HG02571 (cell line): ENCODE measurements around the gene DAP.
"Not testable (repeated sequence)": the region's sequence is repeated elsewhere in the genome, so short reads cannot be mapped to it uniquely, and the experiment has no call there.

Experiments
- ATAC-seq: cut with Tn5 transposase; IDR thresholded peaks from one replicate; pipeline ENCODE4 v1.9.1; 2021; ENCODE audit warnings: mild to moderate bottlenecking, moderate library complexity; ENCODE audit not compliant: unreplicated experiment

The DAP gene

GRCh38 chr5:10675177-10675700 lies 85.8 kb downstream of the DAP start:
- ATAC-seq, result no peak

DNA sequence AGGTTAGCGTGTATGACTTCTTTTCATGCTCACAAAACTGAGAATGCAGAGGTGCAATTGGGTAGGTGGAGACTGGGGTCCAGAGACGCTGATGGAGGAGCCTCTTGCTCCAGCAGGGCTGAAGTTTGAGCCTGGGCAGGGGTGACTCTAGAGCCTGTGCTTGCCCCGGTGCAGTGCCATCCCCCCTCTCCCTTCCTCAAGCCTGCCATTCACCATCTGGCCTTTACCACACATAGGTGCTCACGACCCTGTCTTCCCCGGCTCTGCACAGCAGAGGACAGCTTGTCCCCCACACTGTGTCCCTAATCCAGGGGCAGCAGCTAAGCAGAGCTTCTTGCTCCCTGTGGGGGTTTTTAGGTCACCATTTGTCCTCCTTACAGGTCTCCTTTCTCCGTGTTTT lies 86.5 kb downstream of the DAP start:
- ATAC-seq, result no peak

DNA sequence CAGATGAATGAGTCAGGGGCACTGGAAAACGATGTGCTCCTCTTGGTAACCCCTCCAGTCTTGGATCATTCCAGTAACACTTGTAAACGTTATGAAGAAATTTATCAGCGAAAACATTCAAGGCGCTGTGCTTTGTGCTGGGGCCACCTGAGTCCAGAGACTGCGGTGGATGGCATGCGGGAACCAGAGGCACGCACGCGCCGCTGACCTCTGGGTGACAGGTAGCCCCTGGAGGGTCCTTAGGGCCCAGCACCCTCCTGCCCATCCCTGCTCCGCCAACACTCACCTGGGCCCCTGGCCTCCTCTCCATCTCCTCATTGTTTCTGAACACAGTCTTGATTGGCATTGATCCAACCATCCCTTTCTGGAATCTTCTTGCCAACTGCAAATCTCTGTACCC lies 86.9 kb downstream of the DAP start:
- no peak for ATAC-seq

GRCh38 chr5:10673407-10673806 lies 87.6 kb downstream of the DAP start:
- no peak for ATAC-seq

- no peak for ATAC-seq
These were observed 88.0 kb downstream of the DAP start for GRCh38 chr5:10673017-10673389.

DNA sequence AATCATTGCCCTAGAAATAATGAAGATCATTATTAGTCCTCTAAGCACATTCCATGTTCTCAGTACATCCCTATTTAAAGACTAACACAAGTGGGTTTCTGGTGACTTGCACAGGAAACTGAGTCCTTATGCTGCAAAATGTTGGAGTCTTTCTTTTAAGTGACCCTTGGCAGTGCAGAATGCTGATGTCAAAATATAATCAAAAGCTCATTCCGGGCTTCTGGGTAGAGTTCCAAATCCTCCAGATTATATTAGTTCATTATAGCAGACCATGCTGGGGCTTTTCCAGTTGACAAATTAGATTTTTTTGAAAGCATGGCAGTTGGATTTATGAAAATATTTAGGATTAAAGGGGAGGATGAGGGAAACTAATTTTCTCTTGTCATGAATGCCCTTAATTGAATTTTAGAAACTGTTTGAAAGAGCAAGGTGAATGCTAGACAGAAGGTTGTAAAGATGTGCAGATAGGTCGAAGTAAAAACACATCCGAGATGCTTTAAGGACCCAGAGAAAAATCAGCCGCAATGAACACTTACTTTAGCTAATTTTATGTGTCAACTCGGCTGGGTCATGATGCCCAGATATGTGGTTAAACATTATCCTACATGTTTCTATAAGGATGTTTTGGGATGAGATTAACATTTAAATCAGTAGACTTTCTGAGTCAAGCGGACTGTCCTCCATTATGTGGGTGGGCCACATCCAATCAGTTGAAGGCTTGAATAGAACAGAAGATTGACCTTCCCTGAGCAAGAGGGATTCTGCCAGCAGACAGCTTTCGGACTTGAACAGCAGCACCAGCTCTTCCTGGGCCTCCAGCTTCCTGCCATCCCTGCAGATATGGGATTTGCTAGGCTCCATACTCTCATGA lies 88.7 kb downstream of the DAP start:
- no peak for ATAC-seq

- no peak for ATAC-seq
These were observed 89.7 kb downstream of the DAP start for GRCh38 chr5:10671041-10672008.

DNA sequence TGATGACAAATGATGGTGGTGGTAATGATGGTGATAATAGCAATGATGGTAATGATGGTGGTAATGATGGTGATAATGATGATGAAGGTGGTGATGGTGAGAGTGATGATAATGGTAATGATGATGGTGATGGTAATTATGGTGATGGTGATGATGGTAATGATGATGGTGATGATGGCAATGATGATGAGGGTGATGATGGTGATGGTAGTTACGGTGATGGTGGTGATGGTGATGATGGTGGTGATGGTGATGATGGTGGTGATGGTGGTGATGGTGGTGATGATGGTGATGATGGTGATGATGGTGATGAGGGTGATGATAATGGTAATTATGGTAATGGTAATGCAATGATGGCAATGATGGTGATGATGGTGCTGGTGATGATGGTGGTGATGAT lies 91.1 kb downstream of the DAP start:
- ATAC-seq, result no peak

DNA sequence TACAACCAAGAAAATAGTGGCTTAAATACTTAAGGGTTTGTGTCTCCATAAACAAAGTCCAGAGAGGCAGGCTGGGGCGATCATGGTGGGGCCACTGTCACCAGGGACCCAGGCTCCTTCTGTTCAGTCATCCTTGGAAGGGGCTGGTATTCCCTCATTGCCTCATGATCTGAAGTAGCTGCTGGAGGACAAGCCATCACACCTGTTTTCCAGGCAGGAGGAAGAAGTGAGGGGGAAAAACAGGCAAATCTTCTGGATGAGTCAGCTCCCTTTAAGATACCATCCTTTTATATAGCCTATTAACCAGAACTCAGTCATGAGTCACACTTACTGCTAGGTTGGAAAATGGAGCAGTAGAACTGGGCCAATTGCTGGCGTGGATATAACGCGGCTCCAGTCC lies 92.3 kb downstream of the DAP start:
- no peak for ATAC-seq

DNA sequence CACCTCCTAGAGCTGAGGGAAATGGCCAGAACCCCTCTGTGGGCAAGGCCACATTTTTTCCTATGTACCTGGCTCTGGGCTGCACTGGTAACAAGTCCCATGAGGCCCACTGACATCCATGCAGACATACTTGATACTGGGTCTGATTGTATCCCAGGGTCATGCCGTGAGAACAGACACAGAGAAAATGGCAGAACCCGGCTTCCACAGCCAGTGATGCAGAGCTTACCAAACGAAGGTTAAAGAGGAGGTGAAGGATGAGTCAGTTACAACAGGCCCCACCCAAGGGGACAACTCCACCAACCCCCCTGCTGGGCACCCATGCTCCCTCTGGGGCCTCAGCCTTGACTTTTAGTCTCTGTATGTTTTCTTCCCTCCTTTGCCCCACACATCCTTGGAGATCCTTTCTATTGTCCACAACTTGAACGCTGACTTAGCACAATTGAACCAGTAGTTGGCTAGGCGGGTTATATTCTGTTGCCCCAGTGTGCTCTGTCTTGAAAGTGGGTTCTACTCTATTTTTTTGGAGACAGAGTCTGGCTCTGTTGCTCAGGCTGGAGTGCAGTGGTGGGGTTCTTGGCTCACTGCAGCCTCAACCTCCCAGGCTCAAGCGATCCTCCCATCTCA lies 93.5 kb downstream of the DAP start:
- ATAC-seq, result no peak

GRCh38 chr5:10666531-10667299 lies 94.3 kb downstream of the DAP start:
- ATAC-seq, result no peak

- no peak for ATAC-seq
These were observed 95.2 kb downstream of the DAP start for GRCh38 chr5:10665799-10666198.

DNA sequence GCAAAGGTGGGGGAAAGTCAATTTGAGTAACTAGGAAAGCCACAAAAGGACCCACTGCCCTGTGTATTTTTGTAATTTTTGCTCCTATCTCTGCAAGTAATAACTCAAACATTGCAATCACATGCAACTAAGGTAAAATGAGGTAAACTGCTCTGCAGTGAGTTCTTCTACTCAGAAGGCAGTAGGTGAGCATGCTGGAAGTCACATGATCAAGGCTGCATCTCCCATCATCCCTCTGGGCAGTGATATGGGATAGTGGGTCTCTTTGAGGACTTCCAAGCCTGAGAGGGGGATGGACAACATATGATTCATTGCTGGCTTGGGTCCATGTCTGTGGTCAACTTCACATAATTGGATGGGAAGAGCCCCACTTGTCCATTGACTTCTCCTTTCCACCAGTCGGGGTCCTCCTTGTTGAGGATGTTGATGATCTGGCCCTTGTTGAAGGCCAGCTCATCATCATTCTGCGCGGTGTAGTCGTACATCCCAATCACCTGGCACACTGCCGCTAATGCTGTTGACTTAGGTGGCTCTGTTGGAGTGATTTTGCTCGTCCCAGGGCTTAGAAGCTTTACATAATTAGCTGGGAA lies 96.8 kb downstream of the DAP start:
- ATAC-seq, result not testable (repeated sequence)

DNA sequence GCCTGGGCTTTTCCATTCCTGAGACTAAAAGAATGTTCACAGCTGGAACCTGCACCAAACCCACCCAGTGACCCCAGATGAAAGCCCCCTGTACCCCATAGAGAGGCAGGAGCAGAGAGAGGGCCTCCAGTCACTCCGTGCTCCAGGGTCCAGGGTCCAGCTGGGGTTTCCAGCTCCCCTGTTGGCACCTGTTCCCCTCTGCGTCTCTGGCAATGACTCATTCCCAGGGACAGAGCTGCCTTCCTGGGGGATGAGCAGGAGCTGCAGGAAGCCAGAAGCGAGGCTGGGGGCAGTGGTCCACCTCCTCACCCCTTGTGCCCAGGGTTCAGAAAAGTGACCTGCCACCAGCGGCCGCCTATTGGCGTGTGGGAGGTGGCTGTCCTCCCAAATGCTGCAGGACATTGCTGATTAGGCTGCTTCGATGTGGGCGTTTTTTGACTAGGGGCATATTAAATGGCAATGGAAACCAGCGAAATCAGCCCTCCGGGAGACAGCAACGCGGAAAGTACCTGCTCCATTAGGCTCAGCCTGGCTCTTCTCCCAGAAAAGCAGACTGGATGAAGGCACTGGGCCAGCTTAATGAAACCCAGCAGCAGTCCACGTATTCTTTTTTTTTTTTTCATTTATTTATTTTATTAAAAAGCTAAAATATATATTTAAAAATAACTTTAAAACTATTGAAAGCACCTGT lies 97.4 kb downstream of the DAP start:
- no peak for ATAC-seq

- ATAC-seq, result no peak
These were observed 98.2 kb downstream of the DAP start for GRCh38 chr5:10662661-10663488.

DNA sequence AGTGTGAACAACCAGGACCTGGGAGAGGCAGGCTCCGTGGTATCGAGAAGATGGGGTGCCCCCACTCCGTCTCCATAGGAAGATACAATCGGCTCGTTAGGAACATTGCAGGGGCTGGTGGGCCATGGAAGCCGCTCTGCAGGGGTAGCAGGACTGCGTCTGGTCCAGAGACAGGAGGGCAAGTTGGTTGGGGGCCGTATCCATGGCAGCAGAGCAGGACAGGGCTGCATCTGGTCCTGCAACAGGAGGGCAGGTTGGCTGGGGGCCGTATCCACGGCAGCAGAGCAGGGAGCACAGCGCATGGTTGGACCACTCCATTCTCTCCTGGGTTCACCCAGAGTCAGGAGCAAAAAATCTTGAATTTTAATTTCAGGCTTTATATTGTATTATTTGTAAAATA lies 99.0 kb downstream of the DAP start:
- no peak for ATAC-seq

DNA sequence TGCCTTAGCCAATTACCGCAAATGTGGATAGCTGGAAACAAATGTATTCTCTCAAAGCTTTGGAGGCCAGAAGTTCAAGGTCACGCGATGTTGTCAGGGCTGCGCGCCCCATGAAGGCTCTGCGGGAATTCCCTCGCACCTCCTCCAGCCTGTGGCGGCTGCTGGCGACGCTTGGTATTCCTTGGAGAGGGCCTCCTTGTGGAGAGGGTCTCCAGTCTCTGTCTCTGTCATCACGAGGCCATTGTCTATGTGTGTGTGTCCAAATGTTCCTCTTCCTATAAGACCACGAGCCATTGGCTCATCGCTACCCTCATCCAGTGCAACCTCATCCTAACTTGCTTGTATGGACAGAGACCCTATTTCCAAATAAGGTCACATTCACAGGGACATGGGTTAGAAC lies 99.6 kb downstream of the DAP start:
- ATAC-seq, result no peak

DNA sequence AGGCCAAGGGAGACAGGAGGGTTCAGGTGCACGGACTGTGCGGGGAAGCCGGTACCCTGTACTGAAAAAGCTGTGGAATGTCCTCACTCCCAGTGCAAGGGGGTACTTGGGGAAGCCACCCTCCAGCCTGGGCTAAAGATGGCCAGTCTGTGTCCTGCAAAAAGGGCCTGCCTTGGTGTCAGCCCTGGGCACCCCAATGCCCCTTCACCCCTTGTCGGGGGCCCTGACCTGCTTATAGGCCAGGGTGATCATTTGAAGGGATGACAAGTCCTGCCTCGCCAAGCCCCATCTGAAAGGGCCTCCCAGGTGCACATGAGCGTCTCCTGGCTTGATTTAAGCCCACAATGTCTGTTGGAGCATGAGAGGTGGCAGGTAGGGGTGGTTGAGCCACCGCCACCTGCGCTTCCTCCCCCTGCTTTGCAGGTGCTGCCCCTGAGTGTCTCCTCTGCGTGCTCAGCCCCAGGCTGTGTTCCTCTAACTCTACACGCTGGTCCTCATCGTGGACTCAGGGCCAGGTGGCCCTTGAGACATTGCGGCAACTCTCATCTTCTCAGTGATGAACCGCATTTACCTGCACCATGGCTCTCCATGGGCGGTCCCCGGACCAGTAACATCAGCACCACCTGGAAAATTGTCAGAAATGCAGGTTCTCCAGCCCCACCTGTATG lies 100.2 kb downstream of the DAP start:
- ATAC-seq, result no peak
